Spleen (tissue), 11 donors: Measurements from ENCODE around the gene RGS14. TPM values are rescaled to one million over a fixed set of nuclear protein-coding genes. Genes with fewer than 3 reads are reported as not detected.

ENCODE experiments used
- DNase-seq: peaks from one replicate; pipeline ENCODE4 v3.0.0-alpha.2; 2020
- H3K27ac ChIP-seq, 8 donors: fragments of 200-600 bp; sonication (generic) in 7 of 8; 1 replicate in 4 of 8; 2 replicates in 4 of 8; pipeline versions ENCODE4 v1.5.0 to v1.8.0; 2016 to 2021; ENCODE audit warnings: inconsistent platforms in 4 of 8, mild to moderate bottlenecking in 4 of 8, moderate library complexity in 1 of 8
- H3K27me3 ChIP-seq, 7 donors: fragments of 200-600 bp; sonication (generic) in 6 of 7; replicated peaks in 1 of 7; 1 replicate in 4 of 7; 2 replicates in 3 of 7; pipeline versions ENCODE4 v1.5.0 to v1.8.0; 2016 to 2021; ENCODE audit warnings: inconsistent platforms in 3 of 7, mild to moderate bottlenecking in 1 of 7
- H3K36me3 ChIP-seq, 6 donors: fragments of 200-600 bp; sonication (generic) in 5 of 6; 1 replicate in 4 of 6; 2 replicates in 2 of 6; pipeline versions ENCODE4 v1.5.0 to v1.8.0; 2016 to 2021; ENCODE audit warnings: inconsistent platforms in 2 of 6
- H3K4me1 ChIP-seq, 6 donors: fragments of 200-600 bp; sonication (generic) in 5 of 6; 1 replicate in 3 of 6; 2 replicates in 3 of 6; pipeline versions ENCODE4 v1.5.0 to v1.8.0; 2016 to 2021; ENCODE audit warnings: inconsistent platforms in 3 of 6
- H3K4me3 ChIP-seq, 8 donors: fragments of 200-600 bp; sonication (generic) in 7 of 8; 1 replicate in 4 of 8; 2 replicates in 4 of 8; pipeline versions ENCODE4 v1.5.0 to v1.8.0; 2016 to 2021; ENCODE audit warnings: inconsistent platforms in 4 of 8, mild to moderate bottlenecking in 4 of 8, moderate library complexity in 2 of 8
- H3K9me3 ChIP-seq, 8 donors: fragments of 200-600 bp; sonication (generic) in 7 of 8; 1 replicate in 4 of 8; 2 replicates in 4 of 8; pipeline versions ENCODE4 v1.5.0 to v1.8.0; 2016 to 2021; ENCODE audit warnings: inconsistent platforms in 4 of 8
- POLR2A ChIP-seq, 3 donors: fragments of 450-650 bp; IDR thresholded peaks; one replicate each; pipeline ENCODE4 v1.5.1; 2017; ENCODE audit warnings: antibody characterized with exemption in 3 of 3, mild to moderate bottlenecking in 1 of 3
- POLR2AphosphoS5 ChIP-seq, 3 donors: sonication (generic); formaldehyde crosslinking; IDR thresholded peaks; one replicate each; pipeline ENCODE4 v1.5.1; 2017; ENCODE audit warnings: antibody characterized with exemption in 3 of 3
- WGBS, 5 donors: extraction: QIAGEN DNeasy Blood & Tissue Kit in 3 of 5; methylation state at CpG; one replicate each; pipeline versions ENCODE4 v1.1.5 to v1.1.7; 2013 to 2018; 5-methylcytosine and 5-hydroxymethylcytosine counted together
- intact Hi-C: fragments of 100-400 bp; cut with DNase I; formaldehyde crosslinking; loops from one replicate; pipeline ENCODE4 v1.15.0; 2023; ENCODE audit warnings: low total_unique reads
- polyA plus RNA-seq, 3 donors: library from polyadenylated mRNA; stranded (reverse); fragments of 200-250 nt; gene quantifications; one replicate each; pipeline ENCODE4 v1.2.1, GENCODE V29; 2013
- total RNA-seq, 7 donors: library from RNA; depleted of rRNA in 3 of 7; stranded (reverse); fragments of >200 nt in 3 of 7; fragmentation: NEBNext Ultra II Directional in 4 of 7; extraction: Animal tissue kit (Norgen Biotek cat#: 25700) in 4 of 7; gene quantifications; one replicate each; pipeline versions ENCODE4 v1.1.0 to v1.2.1, GENCODE V29; 2016 to 2021
- TF ChIP-seq, protein P1 (sequence below), 11 experiments: fragments of 200-600 bp in 7 of 11; fragments of 450-650 bp in 4 of 11; sonication (generic) in 4 of 11; IDR thresholded peaks in 8 of 11; conservative IDR thresholded peaks in 3 of 11; 1 replicate in 7 of 11; 2 replicates in 4 of 11; pipeline versions ENCODE4 v1.4.0 to v1.8.0; 2016 to 2021; ENCODE audit warnings: antibody characterized with exemption in 11 of 11, inconsistent platforms in 4 of 11, mild to moderate bottlenecking in 1 of 11
- donor health status: healthy with polysubstance abuse.
- donor health status: DM: no; HTN: no; CAD: no; lungs with moderate emphysema.
- donor health status: DM: no; HTN: no; CAD: no.
- donor health status: Bipolar disorder and iron deficiency.
- donor health status: healthy.
- donor health status: DM: no; HTN: no; CAD: no.
- donor health status: DM: yes; HTN: yes; CAD: no.

RGS14 gene
- total and polyA plus RNA-seq, 10 donors, result 45.3 to 111 (median 76.9) TPM

GRCh38 chr5:177376107-177376506 is 18.4 kb downstream of the RGS14 start:
- peak overlapping the region in 1 of 8 donors; percentile 45 for H3K27ac ChIP-seq
- no peaks in the 10 kb centered on the region for H3K9me3 ChIP-seq
- peaks cover 0 to 36% (median 8%) of the 10 kb centered on the region in 6 donors for H3K36me3 ChIP-seq
- DNase-seq, result no peak
- no peak for TF ChIP-seq POLR2A (IDR thresholded peaks at IDR 0.05)
- TF ChIP-seq POLR2AphosphoS5 (IDR thresholded peaks at IDR 0.05), result no peak
- TF ChIP-seq, protein P1, sequence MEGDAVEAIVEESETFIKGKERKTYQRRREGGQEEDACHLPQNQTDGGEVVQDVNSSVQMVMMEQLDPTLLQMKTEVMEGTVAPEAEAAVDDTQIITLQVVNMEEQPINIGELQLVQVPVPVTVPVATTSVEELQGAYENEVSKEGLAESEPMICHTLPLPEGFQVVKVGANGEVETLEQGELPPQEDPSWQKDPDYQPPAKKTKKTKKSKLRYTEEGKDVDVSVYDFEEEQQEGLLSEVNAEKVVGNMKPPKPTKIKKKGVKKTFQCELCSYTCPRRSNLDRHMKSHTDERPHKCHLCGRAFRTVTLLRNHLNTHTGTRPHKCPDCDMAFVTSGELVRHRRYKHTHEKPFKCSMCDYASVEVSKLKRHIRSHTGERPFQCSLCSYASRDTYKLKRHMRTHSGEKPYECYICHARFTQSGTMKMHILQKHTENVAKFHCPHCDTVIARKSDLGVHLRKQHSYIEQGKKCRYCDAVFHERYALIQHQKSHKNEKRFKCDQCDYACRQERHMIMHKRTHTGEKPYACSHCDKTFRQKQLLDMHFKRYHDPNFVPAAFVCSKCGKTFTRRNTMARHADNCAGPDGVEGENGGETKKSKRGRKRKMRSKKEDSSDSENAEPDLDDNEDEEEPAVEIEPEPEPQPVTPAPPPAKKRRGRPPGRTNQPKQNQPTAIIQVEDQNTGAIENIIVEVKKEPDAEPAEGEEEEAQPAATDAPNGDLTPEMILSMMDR (IDR thresholded peaks at IDR 0.05 in 8 of 11, conservative IDR thresholded peaks at IDR 0.05 in 3 of 11), result no peak
- H3K4me1 ChIP-seq, result peaks cover 13 to 52% (median 34%) of the 10 kb centered on the region in 6 donors
- H3K4me3 ChIP-seq, result no peak overlapping the region
- H3K27me3 ChIP-seq, result peaks cover 0 to 1% (median 0%) of the 10 kb centered on the region in 7 donors
- 83 to 94% (median 93%) methylated on average over 11 of the region's 11 CpGs for WGBS, 5 donors
- intact Hi-C loops, result no loop called here

GRCh38 chr5:177377851-177378776 is 20.4 kb downstream of the RGS14 start:
- TF ChIP-seq POLR2A (IDR thresholded peaks at IDR 0.05) (no peak), POLR2AphosphoS5 (IDR thresholded peaks at IDR 0.05) (no peak)
- TF ChIP-seq, protein P1 (IDR thresholded peaks at IDR 0.05 in 8 of 11, conservative IDR thresholded peaks at IDR 0.05 in 3 of 11), result no peak

GRCh38 chr5:177378884-177379883 is 21.5 kb downstream of the RGS14 start:
- intact Hi-C loops, result no loop called here
- no peak overlapping the region for H3K27ac ChIP-seq
- peaks cover 0 to 7% (median 0%) of the 10 kb centered on the region in 6 donors for H3K36me3 ChIP-seq
- WGBS, 5 donors, result 71 to 75% (median 72%) methylated on average over 12 to 15 of the region's 15 CpGs
- H3K9me3 ChIP-seq, result no peaks in the 10 kb centered on the region
- no peak overlapping the region for H3K4me3 ChIP-seq
- TF ChIP-seq POLR2A (IDR thresholded peaks at IDR 0.05) (no peak), POLR2AphosphoS5 (IDR thresholded peaks at IDR 0.05) (no peak)
- TF ChIP-seq, protein P1 (IDR thresholded peaks at IDR 0.05 in 8 of 11, conservative IDR thresholded peaks at IDR 0.05 in 3 of 11), result no peak
- DNase-seq, result no peak
- peaks cover 0 to 32% (median 3%) of the 10 kb centered on the region in 6 donors for H3K4me1 ChIP-seq
- H3K27me3 ChIP-seq, result peaks cover 0 to 14% (median 0%) of the 10 kb centered on the region in 7 donors

More at GRCh38 chr5:177377851-177378776, 20.4 kb downstream of the RGS14 start:
- no peak overlapping the region for H3K4me3 ChIP-seq
- 83 to 93% (median 89%) methylated on average over 5 to 8 of the region's 8 CpGs for WGBS, 5 donors
- H3K27ac ChIP-seq, result no peak overlapping the region
- DNase-seq, result no peak
- peaks cover 0 to 8% (median 0%) of the 10 kb centered on the region in 7 donors for H3K27me3 ChIP-seq
- no peaks in the 10 kb centered on the region for H3K9me3 ChIP-seq
- intact Hi-C loops, result no loop called here
- H3K4me1 ChIP-seq, result peaks cover 5 to 42% (median 14%) of the 10 kb centered on the region in 6 donors
- peaks cover 0 to 18% (median 3%) of the 10 kb centered on the region in 6 donors for H3K36me3 ChIP-seq
